ENCODE results near the gene SLC44A2. TPM values are rescaled to one million over a fixed set of nuclear protein-coding genes. Genes with fewer than 3 reads are reported as not detected.

Gene SLC44A2
- total RNA-seq, 1 experiment from 2014 or later = 6.2 TPM

GRCh38 chr19:10653732-10654609 lies 28.6 kb downstream of the SLC44A2 start, which contains the start of gene ILF3:
ILF3 (plus strand) TSS chr19:10654346; CDS start chr19:10670606, 16,260 bp downstream.
- DNase-seq (ENCODE audit: unreplicated experiment) = peak; percentile 100
- peak within 1 kb of the TSS; percentile 98 for H3K27ac Mint-ChIP-seq (ENCODE audit: low read depth, unreplicated experiment)
- no peaks in the 10 kb centered on the region for H3K9me3 Mint-ChIP-seq (ENCODE audit: unreplicated experiment)
- TF ChIP-seq CTCF (IDR thresholded peaks at IDR 0.05; ENCODE audit: unreplicated experiment) = no peak
- ChIA-PET CTCF (interaction anchor here (0.8 to 5.1 kb wide), 2 partner anchors 73 to 101 kb away, joined by 3 to 40 read pairs; no protein-coding TSS in a partner anchor), POLR2A (interaction anchor here (0.6 to 1.8 kb wide), 10 partner anchors 32 to 251 kb away, joined by 3 to 8 read pairs (median 3); partner anchors contain the start of genes CDC37, CDKN2D and QTRT1)
- no TSS peak for BruUV-seq (replicated peaks)
- no peaks in the 10 kb centered on the region for H3K27me3 Mint-ChIP-seq (ENCODE audit: insufficient read depth, unreplicated experiment)
- peaks cover 12% of the 10 kb centered on the region for H3K4me1 Mint-ChIP-seq (ENCODE audit: insufficient read depth, unreplicated experiment)
- H3K36me3 Mint-ChIP-seq (ENCODE audit: insufficient read depth, unreplicated experiment) = peaks cover 36% of the 10 kb centered on the region
- H3K4me3 Mint-ChIP-seq (ENCODE audit: unreplicated experiment) = peak within 1 kb of the TSS; percentile 77
- intact Hi-C loops (cut with micrococcal nuclease) = loop anchor here (2.0 kb wide), 1 partner anchor 41 kb away; no protein-coding TSS in a partner anchor

GRCh38 chr19:10654610-10655456 lies 29.5 kb downstream of the SLC44A2 start:
- intact Hi-C loops (cut with micrococcal nuclease) = no loop called here
- no peak for TF ChIP-seq CTCF (IDR thresholded peaks at IDR 0.05; ENCODE audit: unreplicated experiment)
- H3K4me1 Mint-ChIP-seq (ENCODE audit: insufficient read depth, unreplicated experiment) = peaks cover 12% of the 10 kb centered on the region
- H3K27ac Mint-ChIP-seq (ENCODE audit: low read depth, unreplicated experiment) = peak overlapping the region; percentile 98
- peak overlapping the region; percentile 77 for H3K4me3 Mint-ChIP-seq (ENCODE audit: unreplicated experiment)
- H3K36me3 Mint-ChIP-seq (ENCODE audit: insufficient read depth, unreplicated experiment) = peaks cover 40% of the 10 kb centered on the region
- ChIA-PET CTCF (interaction anchor here (1.5 to 1.9 kb wide), 2 partner anchors 17 to 74 kb away, joined by 3 to 9 read pairs; no protein-coding TSS in a partner anchor), POLR2A (interaction anchor here (0.7 to 1.7 kb wide), 7 partner anchors 15 to 89 kb away, joined by 3 to 9 read pairs (median 5); partner anchors contain the start of genes DNM2 and KRI1)
- H3K9me3 Mint-ChIP-seq (ENCODE audit: unreplicated experiment) = no peaks in the 10 kb centered on the region
- H3K27me3 Mint-ChIP-seq (ENCODE audit: insufficient read depth, unreplicated experiment) = no peaks in the 10 kb centered on the region
- DNase-seq (ENCODE audit: unreplicated experiment) = peak; percentile 45
- TSS peak; percentile 38 for BruUV-seq (replicated peaks)

- TF ChIP-seq CTCF (IDR thresholded peaks at IDR 0.05; ENCODE audit: unreplicated experiment) = no peak
- peak overlapping the region; percentile 77 for H3K4me3 Mint-ChIP-seq (ENCODE audit: unreplicated experiment)
- H3K36me3 Mint-ChIP-seq (ENCODE audit: insufficient read depth, unreplicated experiment) = peaks cover 48% of the 10 kb centered on the region
- peaks cover 18% of the 10 kb centered on the region for H3K4me1 Mint-ChIP-seq (ENCODE audit: insufficient read depth, unreplicated experiment)
- CTCF ChIA-PET = interaction anchor here (0.8 to 1.9 kb wide), 5 partner anchors 16 to 281 kb away, joined by 3 to 9 read pairs (median 3); no protein-coding TSS in a partner anchor
- intact Hi-C loops (cut with micrococcal nuclease) = no loop called here
- H3K9me3 Mint-ChIP-seq (ENCODE audit: unreplicated experiment) = no peaks in the 10 kb centered on the region
- H3K27ac Mint-ChIP-seq (ENCODE audit: low read depth, unreplicated experiment) = peak overlapping the region; percentile 98
- POLR2A ChIA-PET = interaction anchor here (0.6 to 1.7 kb wide), 16 partner anchors 11 to 430 kb away, joined by 3 to 9 read pairs (median 4); partner anchors contain the start of genes DNM2, KRI1 and TMED1
- no peaks in the 10 kb centered on the region for H3K27me3 Mint-ChIP-seq (ENCODE audit: insufficient read depth, unreplicated experiment)
- BruUV-seq (replicated peaks) = no TSS peak
- DNase-seq (ENCODE audit: unreplicated experiment) = peak; percentile 29
Observed at GRCh38 chr19:10655457-10656312, 30.3 kb downstream of the SLC44A2 start.

Data from MCF 10A (cell line).